ENCODE results near the gene KRT16. TPM values are rescaled to one million over a fixed set of nuclear protein-coding genes. Genes with fewer than 3 reads are reported as not detected.

Gene KRT16
- total RNA-seq, 1 donor from 2014 or later: 0.52 TPM

DNA sequence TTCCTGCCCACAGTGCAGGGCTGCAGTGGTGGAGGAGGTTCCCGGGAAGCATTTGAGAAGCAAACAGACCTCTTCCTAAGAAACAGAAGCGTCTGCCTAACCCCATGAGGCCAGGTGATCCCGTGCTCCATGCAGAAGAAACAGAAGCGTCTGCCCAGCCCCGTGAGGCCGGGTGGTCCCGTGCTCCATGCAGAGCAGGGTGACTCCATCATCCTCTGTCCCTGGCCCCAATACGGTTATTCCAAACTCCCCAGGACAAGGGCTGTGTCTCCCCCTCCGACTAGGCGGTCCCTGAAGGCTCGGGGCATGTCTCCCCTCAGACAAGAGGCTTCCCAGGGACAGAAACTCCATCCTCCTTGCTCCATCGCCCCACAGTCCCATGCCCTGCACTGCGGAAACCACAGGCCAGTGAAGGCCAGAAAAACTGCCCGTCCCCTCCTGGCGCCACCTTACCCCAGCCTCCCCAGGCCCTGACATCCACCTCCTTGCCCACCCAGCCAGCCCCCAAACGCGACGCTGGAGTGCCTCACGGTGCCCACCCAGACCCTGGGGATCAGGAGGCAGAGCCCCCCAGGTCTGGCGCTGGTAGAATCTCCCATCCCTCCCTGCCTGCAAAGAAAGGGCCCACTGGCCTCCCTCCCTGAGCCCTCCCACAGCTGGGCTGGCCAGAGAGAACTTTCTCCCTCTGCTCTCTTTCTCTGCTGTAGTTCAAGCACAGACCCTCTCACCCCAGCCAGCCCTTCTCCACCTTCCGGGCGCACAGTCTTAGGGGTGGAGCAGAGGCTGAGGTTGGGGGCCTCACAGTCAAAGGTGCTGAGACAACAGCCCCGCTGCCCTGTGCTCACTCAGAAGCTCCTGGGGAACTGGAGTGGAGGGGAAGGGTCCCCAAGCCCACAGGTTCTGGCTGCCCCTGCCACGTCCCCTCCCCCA lies 42.4 kb upstream of the KRT16 start:
- H3K4me1 ChIP-seq (ENCODE audit: control insufficient read depth in 3 of 3, insufficient read depth in 3 of 3, low read length in 3 of 3): peaks cover 0 to 11% (median 11%) of the 10 kb centered on the region in 3 donors
- H3K9ac ChIP-seq (ENCODE audit: low read depth in 1 of 3, low read length in 3 of 3): no peak overlapping the region
- H3K9me3 ChIP-seq (ENCODE audit: control insufficient read depth in 3 of 3, low read length in 3 of 3): no peaks in the 10 kb centered on the region
- no peak overlapping the region for H3K27ac ChIP-seq (ENCODE audit: low read depth, low read length)
- H3K4me3 ChIP-seq (ENCODE audit: low read length in 3 of 3): no peak overlapping the region
- H3K27me3 ChIP-seq (ENCODE audit: control insufficient read depth in 3 of 3, insufficient read depth in 3 of 3, low read length in 3 of 3): no peaks in the 10 kb centered on the region
- no peaks in the 10 kb centered on the region for H3K36me3 ChIP-seq (ENCODE audit: control insufficient read depth in 3 of 3, insufficient read depth in 3 of 3, low read length in 3 of 3)

DNA sequence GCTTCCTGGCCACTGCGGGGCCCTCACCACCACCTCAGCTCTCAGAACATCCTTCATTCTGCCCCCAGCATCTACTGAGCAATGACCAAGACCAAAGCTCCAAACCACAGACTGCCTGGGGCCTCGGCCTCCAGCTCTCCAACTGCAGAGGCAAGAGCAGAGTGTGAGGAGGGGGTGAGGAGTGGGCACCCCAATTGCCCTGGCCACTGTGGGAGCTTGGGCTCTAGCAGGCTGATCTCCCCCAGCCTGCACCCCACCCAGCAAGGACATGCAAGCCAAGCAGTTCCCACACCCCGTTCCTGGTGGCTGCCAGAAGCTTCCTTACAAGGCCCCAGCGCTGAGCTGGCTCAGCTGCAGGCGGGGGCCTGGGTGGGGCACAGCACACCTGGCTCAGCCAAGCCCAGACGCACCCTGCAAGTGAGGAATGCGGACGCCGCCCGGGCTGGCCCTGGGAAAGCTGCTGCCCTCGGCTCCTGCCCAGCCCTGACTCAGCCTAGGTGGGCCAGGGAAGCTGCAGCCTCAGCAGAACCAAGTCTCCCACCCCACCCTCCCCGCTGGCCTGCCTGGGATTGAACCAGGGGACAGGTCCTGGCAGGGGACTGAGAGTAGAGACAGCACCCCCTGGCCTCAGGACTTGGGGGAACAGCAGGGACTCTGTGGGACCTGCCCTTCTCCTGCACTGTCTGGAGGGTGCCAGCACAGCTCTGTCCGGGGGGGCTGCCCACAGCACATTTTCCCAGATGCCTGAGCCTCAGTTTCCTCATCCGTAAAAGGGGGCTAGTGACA lies 41.5 kb upstream of the KRT16 start:
- Histone ChIP-seq H3K9ac (ENCODE audit: low read depth in 1 of 3, low read length in 3 of 3) (no peak overlapping the region), H3K27me3 (ENCODE audit: control insufficient read depth in 3 of 3, insufficient read depth in 3 of 3, low read length in 3 of 3) (no peaks in the 10 kb centered on the region), H3K36me3 (ENCODE audit: control insufficient read depth in 3 of 3, insufficient read depth in 3 of 3, low read length in 3 of 3) (no peaks in the 10 kb centered on the region), H3K4me1 (ENCODE audit: control insufficient read depth in 3 of 3, insufficient read depth in 3 of 3, low read length in 3 of 3) (peaks cover 0 to 11% (median 11%) of the 10 kb centered on the region in 3 donors), H3K4me3 (ENCODE audit: low read length in 3 of 3) (no peak overlapping the region), H3K9me3 (ENCODE audit: control insufficient read depth in 3 of 3, low read length in 3 of 3) (no peaks in the 10 kb centered on the region), H3K27ac (ENCODE audit: low read depth, low read length) (no peak overlapping the region)

DNA sequence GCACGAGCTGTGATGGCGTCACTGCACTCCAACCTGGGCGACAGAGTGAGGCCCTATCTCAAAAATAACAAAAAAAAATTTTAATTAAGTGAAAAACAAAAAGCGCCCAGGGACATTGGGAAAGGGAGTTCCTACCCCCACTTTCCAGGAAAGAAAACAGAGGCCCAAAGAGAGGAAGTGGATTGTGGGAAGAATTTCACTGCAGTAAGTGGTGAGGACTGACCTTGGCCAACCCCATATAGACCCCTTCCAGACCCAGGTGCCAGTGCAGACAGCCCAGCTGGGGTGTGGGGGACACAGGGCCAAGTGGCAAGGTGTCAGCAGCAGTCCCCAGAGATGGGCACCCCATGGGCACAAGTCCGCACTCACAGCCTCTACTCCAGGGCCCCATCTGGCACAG lies 40.9 kb upstream of the KRT16 start:
- Histone ChIP-seq H3K9ac (ENCODE audit: low read depth in 1 of 3, low read length in 3 of 3) (no peak overlapping the region), H3K27ac (ENCODE audit: low read depth, low read length) (no peak overlapping the region), H3K4me1 (ENCODE audit: control insufficient read depth in 3 of 3, insufficient read depth in 3 of 3, low read length in 3 of 3) (peaks cover 4 to 16% (median 15%) of the 10 kb centered on the region in 3 donors), H3K9me3 (ENCODE audit: control insufficient read depth in 3 of 3, low read length in 3 of 3) (no peaks in the 10 kb centered on the region), H3K4me3 (ENCODE audit: low read length in 3 of 3) (no peak overlapping the region), H3K36me3 (ENCODE audit: control insufficient read depth in 3 of 3, insufficient read depth in 3 of 3, low read length in 3 of 3) (no peaks in the 10 kb centered on the region), H3K27me3 (ENCODE audit: control insufficient read depth in 3 of 3, insufficient read depth in 3 of 3, low read length in 3 of 3) (no peaks in the 10 kb centered on the region)

DNA sequence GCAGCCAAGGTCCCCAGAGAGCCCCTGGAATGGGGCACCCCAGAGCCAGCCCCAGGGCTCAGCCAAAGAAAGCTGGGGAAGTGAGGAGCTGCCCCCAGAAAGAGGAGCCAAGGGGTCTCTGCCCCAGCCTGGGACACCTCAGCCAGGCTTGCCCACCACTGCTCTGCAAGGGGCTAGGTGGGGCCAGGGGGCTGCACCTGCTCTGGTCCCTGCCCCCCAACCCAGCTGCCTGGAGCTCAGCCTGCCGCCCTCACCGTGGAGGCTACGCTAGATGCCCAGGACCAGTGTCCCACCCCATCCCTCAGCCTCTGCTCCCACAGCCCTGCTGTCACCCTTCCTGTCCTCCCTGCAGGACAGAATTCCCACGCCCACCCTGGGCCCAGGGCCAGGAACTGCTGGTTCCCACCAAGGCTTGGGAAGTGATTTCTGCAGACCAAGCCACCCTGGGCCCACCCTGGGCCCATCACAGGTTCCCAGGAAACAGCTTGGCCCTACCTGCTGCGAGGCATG lies 39.9 kb upstream of the KRT16 start:
- no peak overlapping the region for H3K9ac ChIP-seq (ENCODE audit: low read depth in 1 of 3, low read length in 3 of 3)
- H3K4me1 ChIP-seq (ENCODE audit: control insufficient read depth in 3 of 3, insufficient read depth in 3 of 3, low read length in 3 of 3): peaks cover 12 to 24% (median 23%) of the 10 kb centered on the region in 3 donors
- no peaks in the 10 kb centered on the region for H3K27me3 ChIP-seq (ENCODE audit: control insufficient read depth in 3 of 3, insufficient read depth in 3 of 3, low read length in 3 of 3)
- no peaks in the 10 kb centered on the region for H3K36me3 ChIP-seq (ENCODE audit: control insufficient read depth in 3 of 3, insufficient read depth in 3 of 3, low read length in 3 of 3)
- no peaks in the 10 kb centered on the region for H3K9me3 ChIP-seq (ENCODE audit: control insufficient read depth in 3 of 3, low read length in 3 of 3)
- no peak overlapping the region for H3K4me3 ChIP-seq (ENCODE audit: low read length in 3 of 3)
- H3K27ac ChIP-seq (ENCODE audit: low read depth, low read length): no peak overlapping the region

GRCh38 chr17:41651625-41652460 lies 39.3 kb upstream of the KRT16 start:
- H3K27me3 ChIP-seq (ENCODE audit: control insufficient read depth in 3 of 3, insufficient read depth in 3 of 3, low read length in 3 of 3): no peaks in the 10 kb centered on the region
- H3K27ac ChIP-seq (ENCODE audit: low read depth, low read length): no peak overlapping the region
- H3K4me3 ChIP-seq (ENCODE audit: low read length in 3 of 3): peak overlapping the region in 2 of 3 donors; percentile 48 to 58
- peaks cover 12 to 24% (median 23%) of the 10 kb centered on the region in 3 donors for H3K4me1 ChIP-seq (ENCODE audit: control insufficient read depth in 3 of 3, insufficient read depth in 3 of 3, low read length in 3 of 3)
- no peaks in the 10 kb centered on the region for H3K36me3 ChIP-seq (ENCODE audit: control insufficient read depth in 3 of 3, insufficient read depth in 3 of 3, low read length in 3 of 3)
- H3K9ac ChIP-seq (ENCODE audit: low read depth in 1 of 3, low read length in 3 of 3): peak overlapping the region in 2 of 3 donors; percentile 10 to 68
- no peaks in the 10 kb centered on the region for H3K9me3 ChIP-seq (ENCODE audit: control insufficient read depth in 3 of 3, low read length in 3 of 3)

DNA sequence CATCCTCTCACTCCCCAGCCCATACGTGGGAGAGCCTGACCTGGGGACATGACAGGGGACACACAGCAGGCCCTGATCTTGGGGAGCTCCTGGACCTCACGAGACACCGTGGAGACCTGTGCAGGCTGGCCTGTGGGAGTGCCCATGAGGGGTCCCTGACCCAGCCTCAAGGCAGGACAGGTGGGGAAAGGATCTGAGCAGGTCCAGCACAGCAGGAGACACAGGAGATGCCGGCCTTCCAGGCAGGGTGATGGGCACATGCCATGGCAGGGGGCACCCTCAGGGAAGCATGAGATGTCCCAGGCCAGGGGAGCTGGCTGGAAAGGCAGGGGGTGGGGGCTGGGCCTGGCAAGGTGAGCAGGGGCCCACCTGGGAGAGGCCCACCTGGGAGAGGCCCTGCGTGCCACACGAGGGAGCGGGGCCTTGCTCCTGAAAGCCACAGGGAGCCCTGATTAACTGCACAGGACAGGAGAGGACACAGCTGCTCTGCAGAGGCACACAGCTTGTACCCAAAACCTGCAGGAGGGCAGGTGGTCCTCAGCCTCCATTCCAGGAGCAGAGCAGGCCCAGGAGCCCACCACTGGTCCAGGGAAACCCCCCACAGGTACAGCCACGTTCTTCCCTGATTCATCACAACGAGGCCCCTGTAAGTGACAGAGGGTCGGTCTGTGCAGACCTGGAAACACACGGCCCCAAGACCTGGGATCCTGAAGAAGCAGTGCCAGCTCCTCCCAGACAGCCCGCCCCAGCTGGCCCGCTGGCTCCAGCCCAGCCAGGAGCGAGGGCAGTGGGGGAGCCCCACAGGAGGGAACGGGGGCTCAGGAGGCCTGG lies 38.4 kb upstream of the KRT16 start:
- Histone ChIP-seq H3K9ac (ENCODE audit: low read depth in 1 of 3, low read length in 3 of 3) (peak overlapping the region in 2 of 3 donors; percentile 10 to 68), H3K27me3 (ENCODE audit: control insufficient read depth in 3 of 3, insufficient read depth in 3 of 3, low read length in 3 of 3) (no peaks in the 10 kb centered on the region), H3K9me3 (ENCODE audit: control insufficient read depth in 3 of 3, low read length in 3 of 3) (no peaks in the 10 kb centered on the region), H3K36me3 (ENCODE audit: control insufficient read depth in 3 of 3, insufficient read depth in 3 of 3, low read length in 3 of 3) (no peaks in the 10 kb centered on the region), H3K4me3 (ENCODE audit: low read length in 3 of 3) (peak overlapping the region in 2 of 3 donors; percentile 48 to 58), H3K27ac (ENCODE audit: low read depth, low read length) (no peak overlapping the region), H3K4me1 (ENCODE audit: control insufficient read depth in 3 of 3, insufficient read depth in 3 of 3, low read length in 3 of 3) (peaks cover 12 to 25% (median 23%) of the 10 kb centered on the region in 3 donors)

DNA sequence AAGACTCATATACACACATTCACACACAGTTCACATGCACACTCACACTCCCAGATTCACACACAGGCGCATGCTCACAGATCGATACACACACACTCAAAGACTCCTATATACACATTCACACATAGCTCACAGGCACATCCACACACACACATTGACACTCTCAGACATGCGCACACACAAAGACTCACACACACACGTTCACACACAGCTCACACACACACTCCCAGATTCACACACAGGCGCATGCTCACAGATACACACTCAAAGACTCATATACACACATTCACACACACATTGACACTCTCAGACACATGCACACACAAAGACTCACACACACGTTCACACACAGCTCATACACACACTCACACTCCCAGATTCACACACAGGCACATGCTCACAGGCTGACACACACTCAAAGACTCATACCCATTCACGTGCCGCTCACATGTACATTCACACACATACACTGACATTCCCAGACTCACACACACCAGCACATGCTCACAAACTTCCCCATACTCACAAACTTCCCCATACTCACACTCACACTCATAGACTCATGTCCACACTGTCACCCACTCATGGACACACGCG lies 37.5 kb upstream of the KRT16 start:
- Histone ChIP-seq H3K4me1 (ENCODE audit: control insufficient read depth in 3 of 3, insufficient read depth in 3 of 3, low read length in 3 of 3) (peaks cover 12 to 30% (median 23%) of the 10 kb centered on the region in 3 donors), H3K9ac (ENCODE audit: low read depth in 1 of 3, low read length in 3 of 3) (no peak overlapping the region), H3K4me3 (ENCODE audit: low read length in 3 of 3) (no peak overlapping the region), H3K27me3 (ENCODE audit: control insufficient read depth in 3 of 3, insufficient read depth in 3 of 3, low read length in 3 of 3) (no peaks in the 10 kb centered on the region), H3K36me3 (ENCODE audit: control insufficient read depth in 3 of 3, insufficient read depth in 3 of 3, low read length in 3 of 3) (no peaks in the 10 kb centered on the region), H3K9me3 (ENCODE audit: control insufficient read depth in 3 of 3, low read length in 3 of 3) (no peaks in the 10 kb centered on the region), H3K27ac (ENCODE audit: low read depth, low read length) (no peak overlapping the region)

GRCh38 chr17:41648411-41649195 lies 36.0 kb upstream of the KRT16 start:
- no peaks in the 10 kb centered on the region for H3K9me3 ChIP-seq (ENCODE audit: control insufficient read depth in 3 of 3, low read length in 3 of 3)
- H3K9ac ChIP-seq (ENCODE audit: low read depth in 1 of 3, low read length in 3 of 3): peak overlapping the region; percentile 28 to 80 (median 68)
- H3K27me3 ChIP-seq (ENCODE audit: control insufficient read depth in 3 of 3, insufficient read depth in 3 of 3, low read length in 3 of 3): no peaks in the 10 kb centered on the region
- no peaks in the 10 kb centered on the region for H3K36me3 ChIP-seq (ENCODE audit: control insufficient read depth in 3 of 3, insufficient read depth in 3 of 3, low read length in 3 of 3)
- H3K4me3 ChIP-seq (ENCODE audit: low read length in 3 of 3): peak overlapping the region; percentile 54 to 75 (median 66)
- H3K27ac ChIP-seq (ENCODE audit: low read depth, low read length): no peak overlapping the region
- H3K4me1 ChIP-seq (ENCODE audit: control insufficient read depth in 3 of 3, insufficient read depth in 3 of 3, low read length in 3 of 3): peaks cover 12 to 30% (median 23%) of the 10 kb centered on the region in 3 donors

Data from skeletal muscle tissue (tissue), 4 donors.